Neural progenitor cell (in vitro differentiated cells): ENCODE results near the gene PPAT. TPM values are rescaled to one million over a fixed set of nuclear protein-coding genes. Genes with fewer than 3 reads are reported as not detected.
A peak's percentile ranks its signal among the peaks of the same experiment; 100 is the strongest.

Source experiments
- DNase-seq: peaks from one replicate; pipeline ENCODE4 v3.0.0-alpha.2; 2016; ENCODE audit warnings: low spot score
- H2AFZ ChIP-seq: fragments of 200-600 bp; sonication (generic); replicated peaks from 2 replicates; pipeline ENCODE4 v1.6.1; 2016; ENCODE audit warnings: antibody characterized with exemption
- H3F3A ChIP-seq: fragments of 200-600 bp; sonication (generic); 2 replicates; pipeline ENCODE4 v1.6.1; 2016; ENCODE audit warnings: antibody characterized with exemption, low read depth
- H3K27ac ChIP-seq: fragments of 200-600 bp; sonication (generic); 2 replicates; pipeline ENCODE4 v1.5.1; 2016; ENCODE audit warnings: mild to moderate bottlenecking
- H3K27me3 ChIP-seq: fragments of 200-600 bp; sonication (generic); 2 replicates; pipeline ENCODE4 v1.6.1; 2016; ENCODE audit warnings: mild to moderate bottlenecking, moderate library complexity
- H3K36me3 ChIP-seq: fragments of 200-600 bp; sonication (generic); 2 replicates; pipeline ENCODE4 v1.5.1; 2016
- H3K4me1 ChIP-seq: fragments of 200-600 bp; sonication (generic); 2 replicates; pipeline ENCODE4 v1.6.1; 2016; ENCODE audit warnings: mixed run types
- H3K4me2 ChIP-seq: fragments of 200-600 bp; sonication (generic); 2 replicates; pipeline ENCODE4 v1.6.1; 2016
- H3K4me3 ChIP-seq: fragments of 200-600 bp; sonication (generic); 2 replicates; pipeline ENCODE4 v1.5.1; 2016
- H3K79me2 ChIP-seq: fragments of 200-600 bp; sonication (generic); 2 replicates; pipeline ENCODE4 v1.6.1; 2016; ENCODE audit warnings: low read depth
- H3K9ac ChIP-seq: fragments of 200-600 bp; sonication (generic); 2 replicates; pipeline ENCODE4 v1.6.1; 2016
- H3K9me3 ChIP-seq: fragments of 200-600 bp; sonication (generic); 2 replicates; pipeline ENCODE4 v1.5.1; 2016; ENCODE audit warnings: low read depth
- H4K20me1 ChIP-seq: fragments of 200-600 bp; sonication (generic); 2 replicates; pipeline ENCODE4 v1.6.1; 2016; ENCODE audit warnings: low read depth
- H3K27ac Mint-ChIP-seq: 3 replicates; pipeline ENCODE4 v1.8.0; 2021; ENCODE audit warnings: mixed read lengths
- H3K27me3 Mint-ChIP-seq: 2 replicates; pipeline ENCODE4 v1.8.0; 2022; ENCODE audit warnings: low read depth, mild to moderate bottlenecking, inconsistent platforms, moderate library complexity, mixed read lengths; ENCODE audit not compliant: insufficient read depth
- H3K36me3 Mint-ChIP-seq: 3 replicates; pipeline ENCODE4 v1.8.0; 2021; ENCODE audit warnings: mixed read lengths
- H3K4me1 Mint-ChIP-seq: 3 replicates; pipeline ENCODE4 v1.8.0; 2021; ENCODE audit warnings: mixed read lengths
- H3K4me3 Mint-ChIP-seq: 3 replicates; pipeline ENCODE4 v1.8.0; 2021; ENCODE audit warnings: mild to moderate bottlenecking, moderate library complexity, mixed read lengths
- H3K9me3 Mint-ChIP-seq: 3 replicates; pipeline ENCODE4 v1.8.0; 2020; ENCODE audit warnings: mixed read lengths
- EZH2 ChIP-seq: fragments of 200-600 bp; sonication (generic); IDR thresholded peaks from 2 replicates; pipeline ENCODE4 v1.6.1; 2017; ENCODE audit warnings: antibody characterized with exemption, mild to moderate bottlenecking, moderate library complexity
- EZH2phosphoT487 ChIP-seq: fragments of 200-600 bp; sonication (generic); IDR thresholded peaks from 2 replicates; pipeline ENCODE4 v1.6.1; 2017; ENCODE audit warnings: antibody characterized with exemption
- total RNA-seq: library from RNA; depleted of rRNA; stranded (reverse); fragments of >200 nt; gene quantifications from 2 replicates; pipeline ENCODE4 v1.2.3, GENCODE V29; 2015; ENCODE audit warnings: low replicate concordance
- TF ChIP-seq, protein P1 (sequence below): fragments of 200-600 bp; sonication (generic); IDR thresholded peaks from 2 replicates; pipeline ENCODE4 v1.5.1; 2017; ENCODE audit warnings: antibody characterized with exemption, mild to moderate bottlenecking

Gene PPAT
- 67.6 and 108 TPM in 2 replicates for total RNA-seq

DNA sequence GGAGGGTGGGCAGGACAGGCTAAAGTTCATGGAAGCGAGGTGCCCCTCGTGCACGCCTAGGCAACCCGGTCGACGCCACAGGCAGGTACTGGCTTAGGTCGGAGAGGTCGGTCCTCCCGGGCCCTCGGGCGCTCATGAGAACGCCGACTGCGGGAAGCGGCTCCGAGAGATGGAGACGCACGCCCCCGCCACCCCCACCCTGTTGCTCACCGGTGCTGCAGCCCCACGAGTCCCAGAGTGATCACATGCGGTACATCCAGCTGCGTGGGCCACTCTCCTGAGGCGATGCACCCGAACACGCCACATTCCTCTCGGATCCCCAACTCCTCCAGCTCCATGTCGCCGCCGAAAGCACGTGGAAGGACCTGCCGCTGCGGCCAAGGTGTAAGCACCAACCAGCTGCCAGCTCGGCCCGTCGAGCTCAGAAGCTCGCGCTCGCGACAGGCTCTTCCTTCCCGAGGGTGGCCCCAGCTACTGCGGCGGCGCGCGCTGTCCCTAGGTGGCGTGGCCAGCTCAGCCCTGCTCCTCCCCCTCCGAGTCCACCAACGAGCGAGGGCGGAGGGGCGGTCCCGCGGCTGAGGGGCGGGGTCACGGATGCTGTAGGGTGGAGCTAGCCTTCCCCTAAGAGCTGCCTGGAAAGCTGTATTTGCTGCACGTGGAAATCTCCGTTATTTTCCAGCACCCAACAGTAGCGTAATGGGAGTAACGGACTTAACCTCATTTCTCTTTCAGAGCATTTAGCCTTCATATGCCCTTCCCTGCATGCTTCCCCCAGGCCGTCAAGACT, at the start of gene PPAT:
Gene PPAT, minus strand, starts transcription at position 476 of the 787 bp plus-strand sequence. Its CDS starts 138 bp downstream, at position 338.
- Histone ChIP-seq H3K9ac (peak within 1 kb of the TSS; percentile 67), H4K20me1 (peaks cover 27% of the 10 kb centered on the region), H3K4me2 (peak within 1 kb of the TSS; percentile 90), H3K36me3 (no peaks in the 10 kb centered on the region), H3K4me3 (peak within 1 kb of the TSS; percentile 82), H3F3A (peaks cover 27% of the 10 kb centered on the region), H3K4me1 (peaks cover 28% of the 10 kb centered on the region), H3K27ac (peak within 1 kb of the TSS; percentile 82), H3K79me2 (peaks cover 93% of the 10 kb centered on the region), H2AFZ (peak within 1 kb of the TSS; percentile 60), H3K9me3 (no peaks in the 10 kb centered on the region), H3K27me3 (no peaks in the 10 kb centered on the region)
- DNase-seq, result peak; percentile 99
- Mint-ChIP-seq H3K27ac (peak within 1 kb of the TSS; percentile 88), H3K4me3 (peak within 1 kb of the TSS; percentile 98), H3K36me3 (peaks cover 8% of the 10 kb centered on the region), H3K27me3 (peaks cover 5% of the 10 kb centered on the region), H3K9me3 (no peaks in the 10 kb centered on the region), H3K4me1 (peaks cover 25% of the 10 kb centered on the region)
- TF ChIP-seq, protein P1, sequence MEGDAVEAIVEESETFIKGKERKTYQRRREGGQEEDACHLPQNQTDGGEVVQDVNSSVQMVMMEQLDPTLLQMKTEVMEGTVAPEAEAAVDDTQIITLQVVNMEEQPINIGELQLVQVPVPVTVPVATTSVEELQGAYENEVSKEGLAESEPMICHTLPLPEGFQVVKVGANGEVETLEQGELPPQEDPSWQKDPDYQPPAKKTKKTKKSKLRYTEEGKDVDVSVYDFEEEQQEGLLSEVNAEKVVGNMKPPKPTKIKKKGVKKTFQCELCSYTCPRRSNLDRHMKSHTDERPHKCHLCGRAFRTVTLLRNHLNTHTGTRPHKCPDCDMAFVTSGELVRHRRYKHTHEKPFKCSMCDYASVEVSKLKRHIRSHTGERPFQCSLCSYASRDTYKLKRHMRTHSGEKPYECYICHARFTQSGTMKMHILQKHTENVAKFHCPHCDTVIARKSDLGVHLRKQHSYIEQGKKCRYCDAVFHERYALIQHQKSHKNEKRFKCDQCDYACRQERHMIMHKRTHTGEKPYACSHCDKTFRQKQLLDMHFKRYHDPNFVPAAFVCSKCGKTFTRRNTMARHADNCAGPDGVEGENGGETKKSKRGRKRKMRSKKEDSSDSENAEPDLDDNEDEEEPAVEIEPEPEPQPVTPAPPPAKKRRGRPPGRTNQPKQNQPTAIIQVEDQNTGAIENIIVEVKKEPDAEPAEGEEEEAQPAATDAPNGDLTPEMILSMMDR, result peak; percentile 37
- TF ChIP-seq EZH2 (peak; percentile 31), EZH2phosphoT487 (no peak)

DNA sequence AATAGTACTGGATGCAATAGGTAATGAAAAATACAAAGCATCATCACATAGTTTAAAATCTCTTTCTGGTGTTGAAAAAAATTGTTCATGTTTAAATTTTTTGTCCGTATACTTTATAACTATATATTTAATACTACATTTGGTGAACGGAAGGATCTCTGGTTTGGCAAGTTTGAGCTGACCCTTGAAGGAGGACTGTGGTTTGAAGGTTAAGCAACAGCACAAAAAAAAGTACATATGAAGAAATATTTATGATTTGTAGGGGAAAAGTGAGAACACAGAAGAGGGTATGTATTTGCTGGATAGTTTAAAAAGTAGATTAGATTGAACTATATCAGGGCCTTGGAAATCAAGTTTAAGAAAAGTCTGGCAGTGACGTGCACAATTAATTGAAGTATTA, 45.3 kb upstream of the PPAT start:
- Mint-ChIP-seq H3K36me3 (peaks cover 18% of the 10 kb centered on the region), H3K4me3 (no peak overlapping the region), H3K9me3 (no peaks in the 10 kb centered on the region), H3K27me3 (no peaks in the 10 kb centered on the region), H3K27ac (no peak overlapping the region), H3K4me1 (no peaks in the 10 kb centered on the region)
- DNase-seq, result no peak
- H4K20me1 ChIP-seq, result no peaks in the 10 kb centered on the region
- no peak overlapping the region for H3K9ac ChIP-seq
- no peaks in the 10 kb centered on the region for H3K9me3 ChIP-seq
- TF ChIP-seq EZH2phosphoT487 (no peak), EZH2 (no peak)
- TF ChIP-seq, protein P1, result no peak
- H3K27ac ChIP-seq, result no peak overlapping the region
- H3K4me3 ChIP-seq, result no peak overlapping the region
- peaks cover 35% of the 10 kb centered on the region for H3K36me3 ChIP-seq
- no peak overlapping the region for H3K4me2 ChIP-seq
- no peaks in the 10 kb centered on the region for H3K27me3 ChIP-seq
- H2AFZ ChIP-seq, result no peak overlapping the region
- no peaks in the 10 kb centered on the region for H3F3A ChIP-seq
- no peaks in the 10 kb centered on the region for H3K4me1 ChIP-seq
- no peaks in the 10 kb centered on the region for H3K79me2 ChIP-seq

DNA sequence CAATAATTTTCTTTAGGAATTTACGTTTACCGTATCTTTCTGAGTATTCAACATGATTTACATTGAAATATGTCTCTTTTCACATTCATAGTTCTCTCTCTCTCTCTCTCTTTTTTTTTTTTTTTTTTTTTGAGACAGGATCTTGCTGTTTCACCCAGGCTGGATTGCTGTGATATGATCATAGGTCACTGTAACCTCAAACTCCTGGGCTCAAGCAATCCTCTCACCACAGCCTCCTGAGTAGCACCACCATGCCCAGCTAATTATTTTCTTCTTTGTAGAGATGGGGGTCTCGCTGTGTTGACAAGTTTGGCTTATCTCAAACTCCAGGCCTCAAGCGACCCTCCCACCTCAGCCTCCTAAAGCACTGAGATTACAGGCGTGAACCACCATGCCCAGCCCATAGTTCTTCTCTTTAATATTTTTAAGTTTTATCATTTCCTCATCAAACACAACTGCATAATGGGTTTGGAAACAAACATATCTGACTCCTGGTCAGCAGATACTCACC, 41.8 kb upstream of the PPAT start:
- Histone ChIP-seq H2AFZ (no peak overlapping the region), H3K4me2 (no peak overlapping the region), H3K9me3 (no peaks in the 10 kb centered on the region), H3K4me3 (no peak overlapping the region), H3K27ac (no peak overlapping the region), H3K27me3 (no peaks in the 10 kb centered on the region), H3F3A (no peaks in the 10 kb centered on the region), H4K20me1 (no peaks in the 10 kb centered on the region), H3K79me2 (no peaks in the 10 kb centered on the region), H3K36me3 (peaks cover 28% of the 10 kb centered on the region), H3K4me1 (no peaks in the 10 kb centered on the region), H3K9ac (no peak overlapping the region)
- TF ChIP-seq EZH2 (no peak), EZH2phosphoT487 (no peak)
- TF ChIP-seq, protein P1, result no peak
- no peaks in the 10 kb centered on the region for H3K27me3 Mint-ChIP-seq
- H3K27ac Mint-ChIP-seq, result no peak overlapping the region
- no peaks in the 10 kb centered on the region for H3K9me3 Mint-ChIP-seq
- H3K4me1 Mint-ChIP-seq, result no peaks in the 10 kb centered on the region
- no peak overlapping the region for H3K4me3 Mint-ChIP-seq
- no peak for DNase-seq
- H3K36me3 Mint-ChIP-seq, result peaks cover 25% of the 10 kb centered on the region
